ENCODE results near the gene EPB42.

- TF ChIP-seq POLR2A (IDR thresholded peaks at IDR 0.05) (no peak), CTCF (IDR thresholded peaks at IDR 0.05) (no peak), POLR2AphosphoS5 (IDR thresholded peaks at IDR 0.05) (no peak)
Observed at GRCh38 chr15:43183270-43183669, 37.5 kb downstream of the EPB42 start.

Measured in stomach (tissue), 4 donors.